GM21528 (cell line): ENCODE data around the gene PRR5.
"Not testable (repeated sequence)": the region's sequence is repeated elsewhere in the genome, so short reads cannot be mapped to it uniquely, and the experiment has no call there.

ENCODE experiments used
- ATAC-seq: cut with Tn5 transposase; IDR thresholded peaks from one replicate; pipeline ENCODE4 v1.9.1; 2021; ENCODE audit warnings: mild to moderate bottlenecking, moderate library complexity; ENCODE audit not compliant: unreplicated experiment, low FRiP score

PRR5 gene

GRCh38 chr22:44672632-44673031, 29.4 kb upstream of the PRR5 start:
- ATAC-seq = no peak

- no peak for ATAC-seq
Measured at GRCh38 chr22:44673406-44673805, 28.6 kb upstream of the PRR5 start.

- not testable (repeated sequence) for ATAC-seq
Measured at GRCh38 chr22:44676066-44676440, 26.0 kb upstream of the PRR5 start.

GRCh38 chr22:44676441-44677352, 25.3 kb upstream of the PRR5 start:
- no peak for ATAC-seq

GRCh38 chr22:44677353-44677840, 24.6 kb upstream of the PRR5 start:
- ATAC-seq = no peak

GRCh38 chr22:44677871-44678555, 24.0 kb upstream of the PRR5 start:
- no peak for ATAC-seq

GRCh38 chr22:44678556-44679305, 23.3 kb upstream of the PRR5 start:
- no peak for ATAC-seq

- not testable (repeated sequence) for ATAC-seq
Measured at GRCh38 chr22:44679306-44679647, 22.7 kb upstream of the PRR5 start.

- no peak for ATAC-seq
Measured at GRCh38 chr22:44680058-44680457, 21.9 kb upstream of the PRR5 start.

GRCh38 chr22:44680481-44680894, 21.5 kb upstream of the PRR5 start:
- ATAC-seq = no peak

GRCh38 chr22:44682556-44683168, 19.3 kb upstream of the PRR5 start:
- ATAC-seq = no peak

GRCh38 chr22:44683237-44683636, 18.8 kb upstream of the PRR5 start:
- no peak for ATAC-seq

GRCh38 chr22:44683881-44684280, 18.1 kb upstream of the PRR5 start:
- ATAC-seq = no peak

GRCh38 chr22:44684506-44685383, 17.3 kb upstream of the PRR5 start:
- peak; percentile 62 for ATAC-seq

GRCh38 chr22:44685384-44686056, 16.5 kb upstream of the PRR5 start:
- no peak for ATAC-seq

- no peak for ATAC-seq
Measured at GRCh38 chr22:44686873-44687600, 15.0 kb upstream of the PRR5 start.

- no peak for ATAC-seq
Measured at GRCh38 chr22:44689173-44689572, 12.8 kb upstream of the PRR5 start.

GRCh38 chr22:44689915-44690524, 12.0 kb upstream of the PRR5 start:
- no peak for ATAC-seq
